Measurements from ENCODE around the gene PDCD7.
"Not testable (repeated sequence)": the region's sequence is repeated elsewhere in the genome, so short reads cannot be mapped to it uniquely, and the experiment has no call there.

Gene PDCD7

GRCh38 chr15:65133548-65134200 lies at the start of gene PDCD7:
Gene PDCD7, minus strand, starts transcription at chr15:65133808. Its CDS starts 27 bp downstream, at chr15:65133781.
- peak; percentile 81 for DNase-seq

GRCh38 chr15:65182538-65182937 lies 48.9 kb upstream of the PDCD7 start:
- no peak for DNase-seq

- not testable (repeated sequence) for DNase-seq
Observed at GRCh38 chr15:65181582-65182353, 48.2 kb upstream of the PDCD7 start.

GRCh38 chr15:65180167-65180566 lies 46.6 kb upstream of the PDCD7 start:
- DNase-seq = no peak

- peak; percentile 18 for DNase-seq
Observed at GRCh38 chr15:65177901-65178300, 44.3 kb upstream of the PDCD7 start.

GRCh38 chr15:65176056-65176455 lies 42.4 kb upstream of the PDCD7 start:
- no peak for DNase-seq

- DNase-seq = peak; percentile 48
Observed at GRCh38 chr15:65175511-65175910, 41.9 kb upstream of the PDCD7 start.

GRCh38 chr15:65174509-65174908 lies 40.9 kb upstream of the PDCD7 start:
- no peak for DNase-seq

- DNase-seq = no peak
Observed at GRCh38 chr15:65172531-65172930, 38.9 kb upstream of the PDCD7 start.

GRCh38 chr15:65171428-65171827 lies 37.8 kb upstream of the PDCD7 start:
- no peak for DNase-seq

- no peak for DNase-seq
Observed at GRCh38 chr15:65165875-65166274, 32.3 kb upstream of the PDCD7 start.

GRCh38 chr15:65164139-65164538 lies 30.5 kb upstream of the PDCD7 start:
- no peak for DNase-seq

GRCh38 chr15:65163041-65163440 lies 29.4 kb upstream of the PDCD7 start:
- no peak for DNase-seq

- DNase-seq = no peak
Observed at GRCh38 chr15:65156692-65157091, 23.1 kb upstream of the PDCD7 start.

- DNase-seq = no peak
Observed at GRCh38 chr15:65154720-65155119, 21.1 kb upstream of the PDCD7 start.

- DNase-seq = no peak
Observed at GRCh38 chr15:65147902-65148301, 14.3 kb upstream of the PDCD7 start.

- DNase-seq = no peak
Observed at GRCh38 chr15:65146438-65146837, 12.8 kb upstream of the PDCD7 start.

GRCh38 chr15:65138631-65139030 lies 5.0 kb upstream of the PDCD7 start:
- not testable (repeated sequence) for DNase-seq

GRCh38 chr15:65137893-65138292 lies 4.3 kb upstream of the PDCD7 start:
- not testable (repeated sequence) for DNase-seq

- DNase-seq = not testable (repeated sequence)
Observed at GRCh38 chr15:65137089-65137488, 3.5 kb upstream of the PDCD7 start.

- no peak for DNase-seq
Observed at GRCh38 chr15:65134538-65134937, 930 bp upstream of the PDCD7 start.

- peak; percentile 28 for DNase-seq
Observed at GRCh38 chr15:65132878-65133547, 595 bp downstream of the PDCD7 start.

GRCh38 chr15:65130941-65131340 lies 2.7 kb downstream of the PDCD7 start:
- DNase-seq = no peak

GRCh38 chr15:65115542-65115941 lies 18.1 kb downstream of the PDCD7 start:
- no peak for DNase-seq

All from kidney glomerular epithelial cell (primary cell).